ENCODE results near the gene SP2.
"Not testable (repeated sequence)": the region's sequence is repeated elsewhere in the genome, so short reads cannot be mapped to it uniquely, and the experiment has no call there.

SP2 gene

GRCh38 chr17:47891545-47892088 lies 4.4 kb upstream of the SP2 start:
- no peak for DNase-seq (ENCODE audit: low read depth)

GRCh38 chr17:47894498-47895346 lies 1.3 kb upstream of the SP2 start:
- DNase-seq (ENCODE audit: low read depth), result no peak

- no peak for DNase-seq (ENCODE audit: low read depth)
Measured at GRCh38 chr17:47895347-47895855, 635 bp upstream of the SP2 start.

GRCh38 chr17:47896672-47897490 lies 845 bp downstream of the SP2 start:
- no peak for DNase-seq (ENCODE audit: low read depth)

GRCh38 chr17:47897561-47897960 lies 1.5 kb downstream of the SP2 start:
- no peak for DNase-seq (ENCODE audit: low read depth)

- no peak for DNase-seq (ENCODE audit: low read depth)
Measured at GRCh38 chr17:47898241-47898640, 2.2 kb downstream of the SP2 start.

- no peak for DNase-seq (ENCODE audit: low read depth)
Measured at GRCh38 chr17:47899643-47900042, 3.6 kb downstream of the SP2 start.

- DNase-seq (ENCODE audit: low read depth), result no peak
Measured at GRCh38 chr17:47901423-47901822, 5.4 kb downstream of the SP2 start.

- no peak for DNase-seq (ENCODE audit: low read depth)
Measured at GRCh38 chr17:47902039-47902744, 6.2 kb downstream of the SP2 start.

GRCh38 chr17:47905221-47905733 lies 9.2 kb downstream of the SP2 start:
- no peak for DNase-seq (ENCODE audit: low read depth)

GRCh38 chr17:47906443-47906842 lies 10.4 kb downstream of the SP2 start:
- no peak for DNase-seq (ENCODE audit: low read depth)

GRCh38 chr17:47907932-47908562 lies 12.0 kb downstream of the SP2 start:
- DNase-seq (ENCODE audit: low read depth), result no peak

- no peak for DNase-seq (ENCODE audit: low read depth)
Measured at GRCh38 chr17:47913050-47913449, 17.0 kb downstream of the SP2 start.

- DNase-seq (ENCODE audit: low read depth), result no peak
Measured at GRCh38 chr17:47914306-47914948, 18.4 kb downstream of the SP2 start.

GRCh38 chr17:47915776-47916398 lies 19.9 kb downstream of the SP2 start:
- no peak for DNase-seq (ENCODE audit: low read depth)

GRCh38 chr17:47916489-47917208 lies 20.6 kb downstream of the SP2 start:
- no peak for DNase-seq (ENCODE audit: low read depth)

- no peak for DNase-seq (ENCODE audit: low read depth)
Measured at GRCh38 chr17:47917581-47917980, 21.5 kb downstream of the SP2 start.

GRCh38 chr17:47918006-47918405 lies 22.0 kb downstream of the SP2 start:
- DNase-seq (ENCODE audit: low read depth), result no peak

- DNase-seq (ENCODE audit: low read depth), result no peak
Measured at GRCh38 chr17:47918991-47919390, 23.0 kb downstream of the SP2 start.

- DNase-seq (ENCODE audit: low read depth), result not testable (repeated sequence)
Measured at GRCh38 chr17:47919889-47920288, 23.9 kb downstream of the SP2 start.
